CD4-positive, alpha-beta memory T cell (primary cell): ENCODE measurements around the gene SLC22A17. TPM values are rescaled to one million over a fixed set of nuclear protein-coding genes. Genes with fewer than 3 reads are reported as not detected.
"Not testable (repeated sequence)": the region's sequence is repeated elsewhere in the genome, so short reads cannot be mapped to it uniquely, and the experiment has no call there.

Source experiments
- CTCF ChIA-PET: fragments of 350-600 bp; sonication (Branson Sonifier 250); formaldehyde crosslinking; loops from one replicate; lab custom pipeline; 2021; ENCODE audit warnings: inconsistent platforms; ENCODE audit not compliant: partially characterized antibody; lab: Charles Lee
- POLR2A ChIA-PET: fragments of 350-600 bp; sonication (Branson Sonifier 250); formaldehyde crosslinking; loops from one replicate; lab custom pipeline; 2021; ENCODE audit not compliant: partially characterized antibody; lab: Charles Lee
- DNase-seq, 5 donors: peaks; one replicate each; pipeline versions ENCODE4 v3.0.0 to v3.0.0-alpha.2; 2020 to 2022; ENCODE audit warnings: mixed read lengths in 1 of 5
- H3K27ac ChIP-seq: one replicate; pipeline ENCODE4 v1.7.0; 2013; ENCODE audit warnings: low read depth, low read length
- H3K27me3 ChIP-seq: 2 replicates; pipeline ENCODE4 v1.7.0; 2013; ENCODE audit warnings: mild to moderate bottlenecking, low read length, moderate library complexity; ENCODE audit not compliant: insufficient read depth
- H3K36me3 ChIP-seq: 2 replicates; pipeline ENCODE4 v1.7.0; 2013; ENCODE audit warnings: mild to moderate bottlenecking, low read length, moderate library complexity; ENCODE audit not compliant: insufficient read depth
- H3K4me1 ChIP-seq: 2 replicates; pipeline ENCODE4 v1.7.0; 2013; ENCODE audit warnings: mild to moderate bottlenecking, low read length, moderate library complexity; ENCODE audit not compliant: insufficient read depth
- H3K4me3 ChIP-seq, 2 donors: one replicate each; pipeline ENCODE4 v1.7.0; 2013; ENCODE audit warnings: low read length in 2 of 2, mild to moderate bottlenecking in 1 of 2
- H3K9me3 ChIP-seq, 2 donors: one replicate each; pipeline ENCODE4 v1.7.0; 2013; ENCODE audit warnings: low read length in 2 of 2, control low read depth in 1 of 2; ENCODE audit not compliant: control insufficient read depth in 1 of 2
- H3K27ac Mint-ChIP-seq, 7 donors: one replicate each; pipeline ENCODE4 v1.8.0; 2020 to 2021; ENCODE audit warnings: mixed read lengths in 7 of 7, mild to moderate bottlenecking in 6 of 7, inconsistent platforms in 3 of 7, moderate library complexity in 3 of 7
- H3K27me3 Mint-ChIP-seq, 2 donors: one replicate each; pipeline ENCODE4 v1.8.0; 2020 to 2021; ENCODE audit warnings: mixed read lengths in 2 of 2
- H3K36me3 Mint-ChIP-seq, 2 donors: one replicate each; pipeline ENCODE4 v1.8.0; 2020 to 2021; ENCODE audit warnings: mixed read lengths in 2 of 2, inconsistent platforms in 1 of 2, mild to moderate bottlenecking in 1 of 2
- H3K4me1 Mint-ChIP-seq, 4 donors: one replicate each; pipeline ENCODE4 v1.8.0; 2020 to 2021; ENCODE audit warnings: mixed read lengths in 4 of 4, mild to moderate bottlenecking in 1 of 4
- H3K4me3 Mint-ChIP-seq, 8 donors: one replicate each; pipeline ENCODE4 v1.8.0; 2020 to 2021; ENCODE audit warnings: mixed read lengths in 8 of 8, mild to moderate bottlenecking in 7 of 8, moderate library complexity in 6 of 8, inconsistent platforms in 3 of 8
- H3K9me3 Mint-ChIP-seq, 8 donors: one replicate each; pipeline ENCODE4 v1.8.0; 2020 to 2021; ENCODE audit warnings: mixed read lengths in 8 of 8, mild to moderate bottlenecking in 5 of 8, inconsistent platforms in 3 of 8, moderate library complexity in 1 of 8
- intact Hi-C: fragments of 100-400 bp; cut with micrococcal nuclease; formaldehyde crosslinking; loops from one replicate; pipeline ENCODE4 v1.15.1; 2023
- polyA plus RNA-seq, 2 donors: library from polyadenylated mRNA; unstranded; fragments of 300-500 nt; fragmentation: Illumina TruSeq; gene quantifications; one replicate each; pipeline ENCODE4 v1.2.3, GENCODE V29; 2021
- total RNA-seq, 2 experiments: library from RNA; stranded (reverse); gene quantifications; one replicate each; pipeline ENCODE4 v1.2.3, GENCODE V29; 2021

Gene SLC22A17
- total RNA-seq (10 to 100 TPM; 19.8 to 21.1 TPM), polyA plus RNA-seq (1 to 10 TPM; 2.9 to 3.9 TPM)

DNA sequence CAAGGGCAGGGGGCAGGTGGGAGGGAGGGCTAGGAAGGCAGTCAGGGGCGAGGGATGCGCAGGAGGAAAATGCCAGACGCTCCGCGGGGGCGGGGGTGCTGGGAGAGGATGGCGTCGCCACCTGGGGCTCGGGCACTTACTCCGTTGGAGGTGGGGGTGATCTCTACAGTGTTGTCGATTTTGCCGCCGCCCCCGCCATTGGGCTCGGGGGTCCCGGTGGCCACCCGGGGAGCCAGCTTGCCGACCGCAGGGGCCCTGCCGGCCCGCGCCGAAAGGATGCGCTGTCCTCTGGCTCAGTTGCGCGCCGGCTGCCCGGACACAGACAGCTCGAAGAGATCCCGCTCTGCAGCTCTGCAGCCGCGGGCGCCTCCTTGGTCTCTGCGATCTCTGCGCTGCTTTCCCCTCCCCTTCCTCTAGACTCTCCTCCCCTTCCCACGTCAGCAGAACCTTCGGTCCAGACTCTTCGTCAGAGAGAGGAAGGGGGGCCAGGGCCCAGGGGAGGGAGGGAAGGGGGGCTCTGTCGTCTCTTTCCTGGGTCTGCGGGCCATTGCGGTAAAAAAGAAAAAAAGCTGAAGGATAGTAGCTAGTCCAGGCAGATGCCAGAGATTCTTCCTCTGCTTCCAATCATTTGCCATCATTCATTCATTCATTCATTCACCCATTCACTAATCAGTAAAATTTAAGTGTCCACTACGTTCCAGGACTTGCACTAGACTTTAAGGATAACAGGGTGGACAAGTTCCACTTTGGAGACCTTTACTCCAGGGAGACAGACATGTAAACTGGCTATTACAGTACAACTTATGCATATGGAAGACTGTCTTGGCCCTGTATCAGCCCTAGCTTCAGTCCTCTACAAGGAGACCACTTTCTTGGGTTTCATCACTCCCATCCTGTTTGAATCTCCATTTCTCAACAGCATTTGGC, at the start of gene SLC22A17:
TSS of gene SLC22A17 (minus strand) at position 382 of the 927 bp plus-strand sequence.
- Mint-ChIP-seq H3K9me3 (no peaks in the 10 kb centered on the region), H3K27ac (peak within 1 kb of the TSS in 5 of 7 donors; percentile 45 to 86 (median 74)), H3K4me3 (peak within 1 kb of the TSS; percentile 80 to 91 (median 86)), H3K27me3 (peaks cover 34 to 48% of the 10 kb centered on the region in 2 donors), H3K4me1 (peaks cover 8 to 24% (median 15%) of the 10 kb centered on the region in 4 donors), H3K36me3 (no peaks in the 10 kb centered on the region)
- H3K27ac ChIP-seq, result no peak within 1 kb of the TSS
- ChIA-PET CTCF (interaction anchor here (0.9 to 2.0 kb wide), 3 partner anchors 20 to 28 kb away, joined by 3 to 8 read pairs (median 4); no protein-coding TSS in a partner anchor), POLR2A (interaction anchor here (0.6 to 1.8 kb wide), 4 partner anchors 32 to 258 kb away, joined by 3 to 7 read pairs (median 3); partner anchors contain the start of genes ACIN1, C14orf119, HOMEZ and PABPN1)
- intact Hi-C loops, result loop anchor here (1.0 kb wide), 1 partner anchor 31 kb away; the partner anchor contains the start of gene PABPN1
- H3K4me1 ChIP-seq, result peaks cover 7% of the 10 kb centered on the region
- H3K36me3 ChIP-seq, result no peaks in the 10 kb centered on the region
- peak; percentile 48 to 69 (median 50) for DNase-seq
- no peaks in the 10 kb centered on the region for H3K9me3 ChIP-seq
- peaks cover 4% of the 10 kb centered on the region for H3K27me3 ChIP-seq
- peak within 1 kb of the TSS; percentile 51 to 56 for H3K4me3 ChIP-seq

GRCh38 chr14:23401291-23401690, 48.6 kb upstream of the SLC22A17 start:
- ChIA-PET CTCF (no interaction called here), POLR2A (no interaction called here)
- Mint-ChIP-seq H3K27ac (no peak overlapping the region), H3K36me3 (no peaks in the 10 kb centered on the region), H3K27me3 (peaks cover 2 to 16% of the 10 kb centered on the region in 2 donors), H3K9me3 (no peaks in the 10 kb centered on the region), H3K4me1 (no peaks in the 10 kb centered on the region), H3K4me3 (no peak overlapping the region)
- Histone ChIP-seq H3K4me3 (no peak overlapping the region), H3K4me1 (no peaks in the 10 kb centered on the region), H3K36me3 (no peaks in the 10 kb centered on the region), H3K27ac (no peak overlapping the region), H3K27me3 (no peaks in the 10 kb centered on the region), H3K9me3 (no peaks in the 10 kb centered on the region)
- no peak for DNase-seq
- intact Hi-C loops, result no loop called here

GRCh38 chr14:23400496-23401149, 47.9 kb upstream of the SLC22A17 start:
- H3K9me3 Mint-ChIP-seq, H3K4me1 Mint-ChIP-seq, H3K36me3 Mint-ChIP-seq, H3K9me3 ChIP-seq, H3K36me3 ChIP-seq, H3K4me3 Mint-ChIP-seq, POLR2A ChIA-PET, intact Hi-C loops, H3K27me3 ChIP-seq, H3K4me3 ChIP-seq, H3K27ac Mint-ChIP-seq, CTCF ChIA-PET, H3K27ac ChIP-seq, H3K4me1 ChIP-seq, DNase-seq: not testable (repeated sequence)
- peaks cover 2 to 16% of the 10 kb centered on the region in 2 donors for H3K27me3 Mint-ChIP-seq

DNA sequence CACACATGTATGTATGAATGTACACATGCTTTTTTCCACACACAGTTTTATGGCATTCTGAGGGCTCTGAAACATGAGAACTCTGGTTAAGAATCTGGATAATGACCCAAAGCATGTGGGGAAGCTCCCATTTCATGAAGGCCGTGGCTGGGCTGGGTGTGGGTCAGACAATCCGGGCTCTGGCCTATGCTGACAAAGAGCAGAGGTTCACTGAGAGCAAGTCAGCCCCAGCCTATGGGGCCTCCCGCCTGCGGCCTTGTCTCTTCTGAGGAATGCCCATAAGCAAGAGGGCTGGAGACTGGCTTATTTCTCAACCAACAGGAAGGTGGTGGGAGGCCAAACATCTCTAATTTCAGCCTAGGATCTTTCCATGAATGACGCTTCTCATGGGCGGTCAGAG, 46.9 kb upstream of the SLC22A17 start:
- H3K9me3 ChIP-seq, result no peaks in the 10 kb centered on the region
- no peaks in the 10 kb centered on the region for H3K4me1 ChIP-seq
- ChIA-PET POLR2A (no interaction called here), CTCF (no interaction called here)
- intact Hi-C loops, result no loop called here
- H3K36me3 ChIP-seq, result no peaks in the 10 kb centered on the region
- no peaks in the 10 kb centered on the region for H3K27me3 ChIP-seq
- no peak overlapping the region for H3K4me3 Mint-ChIP-seq
- H3K27ac Mint-ChIP-seq, result no peak overlapping the region
- H3K27me3 Mint-ChIP-seq, result peaks cover 2 to 12% of the 10 kb centered on the region in 2 donors
- DNase-seq, result no peak
- H3K4me1 Mint-ChIP-seq, result no peaks in the 10 kb centered on the region
- no peak overlapping the region for H3K27ac ChIP-seq
- no peaks in the 10 kb centered on the region for H3K9me3 Mint-ChIP-seq
- no peaks in the 10 kb centered on the region for H3K36me3 Mint-ChIP-seq
- H3K4me3 ChIP-seq, result no peak overlapping the region

DNA sequence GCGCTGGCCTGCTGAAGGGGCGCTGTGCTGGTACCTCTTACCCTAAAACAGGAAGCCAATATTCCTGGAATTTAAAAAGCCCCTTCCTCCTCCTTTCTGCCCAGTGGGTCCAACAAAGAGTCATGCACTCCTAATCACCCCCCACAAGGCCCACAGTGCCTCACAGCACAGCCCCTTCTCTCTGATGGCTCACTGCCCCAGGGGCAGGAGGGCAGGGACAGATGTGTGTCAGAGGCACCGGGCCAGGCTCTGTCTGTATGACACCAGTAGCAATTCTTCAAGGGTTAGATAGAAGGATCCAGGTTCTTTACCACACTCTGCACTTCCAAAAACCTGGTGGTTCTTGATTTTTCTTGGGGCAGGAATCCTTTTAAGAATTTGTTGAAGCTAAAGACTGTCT, 46.4 kb upstream of the SLC22A17 start:
- no peaks in the 10 kb centered on the region for H3K4me1 Mint-ChIP-seq
- H3K27ac Mint-ChIP-seq, result no peak overlapping the region
- H3K36me3 Mint-ChIP-seq, result no peaks in the 10 kb centered on the region
- Histone ChIP-seq H3K4me1 (no peaks in the 10 kb centered on the region), H3K36me3 (no peaks in the 10 kb centered on the region), H3K27me3 (no peaks in the 10 kb centered on the region), H3K4me3 (no peak overlapping the region), H3K27ac (no peak overlapping the region), H3K9me3 (no peaks in the 10 kb centered on the region)
- POLR2A ChIA-PET, result no interaction called here
- intact Hi-C loops, result no loop called here
- CTCF ChIA-PET, result no interaction called here
- H3K4me3 Mint-ChIP-seq, result no peak overlapping the region
- DNase-seq, result no peak
- H3K27me3 Mint-ChIP-seq, result peaks cover 2 to 12% of the 10 kb centered on the region in 2 donors
- no peaks in the 10 kb centered on the region for H3K9me3 Mint-ChIP-seq

GRCh38 chr14:23398348-23398747, 45.7 kb upstream of the SLC22A17 start:
- Mint-ChIP-seq H3K36me3 (no peaks in the 10 kb centered on the region), H3K4me3 (no peak overlapping the region), H3K27me3 (peaks cover 2 to 9% of the 10 kb centered on the region in 2 donors), H3K4me1 (no peaks in the 10 kb centered on the region), H3K27ac (no peak overlapping the region), H3K9me3 (no peaks in the 10 kb centered on the region)
- Histone ChIP-seq H3K4me3 (no peak overlapping the region), H3K9me3 (no peaks in the 10 kb centered on the region), H3K36me3 (no peaks in the 10 kb centered on the region), H3K27me3 (no peaks in the 10 kb centered on the region), H3K4me1 (no peaks in the 10 kb centered on the region), H3K27ac (no peak overlapping the region)
- CTCF ChIA-PET, result no interaction called here
- DNase-seq, result no peak
- POLR2A ChIA-PET, result no interaction called here
- intact Hi-C loops, result no loop called here

GRCh38 chr14:23396781-23397407, 44.2 kb upstream of the SLC22A17 start:
- no peak overlapping the region for H3K27ac Mint-ChIP-seq
- intact Hi-C loops, result no loop called here
- H3K27me3 Mint-ChIP-seq, result peaks cover 2 to 10% of the 10 kb centered on the region in 2 donors
- ChIA-PET POLR2A (no interaction called here), CTCF (no interaction called here)
- no peaks in the 10 kb centered on the region for H3K36me3 Mint-ChIP-seq
- no peaks in the 10 kb centered on the region for H3K9me3 ChIP-seq
- no peak for DNase-seq
- no peaks in the 10 kb centered on the region for H3K4me1 Mint-ChIP-seq
- no peaks in the 10 kb centered on the region for H3K27me3 ChIP-seq
- H3K9me3 Mint-ChIP-seq, result no peaks in the 10 kb centered on the region
- no peak overlapping the region for H3K27ac ChIP-seq
- no peaks in the 10 kb centered on the region for H3K36me3 ChIP-seq
- H3K4me3 ChIP-seq, result no peak overlapping the region
- no peak overlapping the region for H3K4me3 Mint-ChIP-seq
- no peaks in the 10 kb centered on the region for H3K4me1 ChIP-seq
